MM.1S (cell line): ENCODE data around the gene VENTX.

Experiments
- EZH2 ChIP-seq: fragments of 300-600 bp; sonication (generic); optimal IDR thresholded peaks from 2 replicates; pipeline ENCODE3; 2017; ENCODE audit warnings: low read depth, mild to moderate bottlenecking, antibody characterized with exemption, low read length, mixed read lengths
- TF ChIP-seq, protein P1 (sequence below): fragments of 300-600 bp; sonication (generic); IDR thresholded peaks from 2 replicates; pipeline ENCODE4 v1.5.1; 2016; ENCODE audit warnings: antibody characterized with exemption, low read length, mixed read lengths

DNA sequence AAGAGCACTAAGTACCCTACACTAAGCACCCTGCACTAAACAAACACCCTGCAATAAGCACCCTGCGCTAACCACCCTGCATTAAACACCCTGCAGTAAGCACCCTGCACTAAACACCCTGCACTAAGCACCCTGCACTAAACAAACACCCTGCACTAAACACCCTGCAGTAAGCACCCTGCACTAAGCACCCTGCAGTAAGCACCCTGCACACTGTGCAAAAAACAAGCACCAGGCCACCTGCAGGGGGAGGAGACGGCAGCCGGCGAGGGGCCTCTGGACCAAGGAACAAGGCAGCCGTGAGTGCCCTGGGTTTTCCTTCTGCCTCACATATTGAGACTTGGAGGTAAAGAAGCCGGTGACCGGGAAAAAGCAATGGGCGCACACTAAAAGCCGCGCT lies 47.4 kb upstream of the VENTX start:
- TF ChIP-seq, protein P1, sequence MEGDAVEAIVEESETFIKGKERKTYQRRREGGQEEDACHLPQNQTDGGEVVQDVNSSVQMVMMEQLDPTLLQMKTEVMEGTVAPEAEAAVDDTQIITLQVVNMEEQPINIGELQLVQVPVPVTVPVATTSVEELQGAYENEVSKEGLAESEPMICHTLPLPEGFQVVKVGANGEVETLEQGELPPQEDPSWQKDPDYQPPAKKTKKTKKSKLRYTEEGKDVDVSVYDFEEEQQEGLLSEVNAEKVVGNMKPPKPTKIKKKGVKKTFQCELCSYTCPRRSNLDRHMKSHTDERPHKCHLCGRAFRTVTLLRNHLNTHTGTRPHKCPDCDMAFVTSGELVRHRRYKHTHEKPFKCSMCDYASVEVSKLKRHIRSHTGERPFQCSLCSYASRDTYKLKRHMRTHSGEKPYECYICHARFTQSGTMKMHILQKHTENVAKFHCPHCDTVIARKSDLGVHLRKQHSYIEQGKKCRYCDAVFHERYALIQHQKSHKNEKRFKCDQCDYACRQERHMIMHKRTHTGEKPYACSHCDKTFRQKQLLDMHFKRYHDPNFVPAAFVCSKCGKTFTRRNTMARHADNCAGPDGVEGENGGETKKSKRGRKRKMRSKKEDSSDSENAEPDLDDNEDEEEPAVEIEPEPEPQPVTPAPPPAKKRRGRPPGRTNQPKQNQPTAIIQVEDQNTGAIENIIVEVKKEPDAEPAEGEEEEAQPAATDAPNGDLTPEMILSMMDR = no peak
- TF ChIP-seq EZH2 = no peak
